ENCODE results near the gene APBA2.

The APBA2 gene

GRCh38 chr15:28896951-28897350, 11.2 kb downstream of the APBA2 start:
- DNase-seq (ENCODE audit: low read depth in 2 of 2): no peak

- no peak for DNase-seq (ENCODE audit: low read depth in 2 of 2)
Observed at GRCh38 chr15:28897861-28898585, 12.2 kb downstream of the APBA2 start.

- no peak for DNase-seq (ENCODE audit: low read depth in 2 of 2)
Observed at GRCh38 chr15:28899061-28899738, 13.4 kb downstream of the APBA2 start.

GRCh38 chr15:28900041-28900891, 14.5 kb downstream of the APBA2 start:
- no peak for DNase-seq (ENCODE audit: low read depth in 2 of 2)

GRCh38 chr15:28900892-28901586, 15.3 kb downstream of the APBA2 start:
- no peak for DNase-seq (ENCODE audit: low read depth in 2 of 2)

- DNase-seq (ENCODE audit: low read depth in 2 of 2): no peak
Observed at GRCh38 chr15:28901587-28901980, 15.8 kb downstream of the APBA2 start.

GRCh38 chr15:28901987-28902745, 16.4 kb downstream of the APBA2 start:
- no peak for DNase-seq (ENCODE audit: low read depth in 2 of 2)

- DNase-seq (ENCODE audit: low read depth in 2 of 2): no peak
Observed at GRCh38 chr15:28902856-28903255, 17.1 kb downstream of the APBA2 start.

GRCh38 chr15:28903555-28903954, 17.8 kb downstream of the APBA2 start:
- DNase-seq (ENCODE audit: low read depth in 2 of 2): no peak

GRCh38 chr15:28904003-28904402, 18.2 kb downstream of the APBA2 start:
- DNase-seq (ENCODE audit: low read depth in 2 of 2): no peak

GRCh38 chr15:28904541-28905315, 19.0 kb downstream of the APBA2 start:
- no peak for DNase-seq (ENCODE audit: low read depth in 2 of 2)

- no peak for DNase-seq (ENCODE audit: low read depth in 2 of 2)
Observed at GRCh38 chr15:28907338-28907960, 21.7 kb downstream of the APBA2 start.

GRCh38 chr15:28909958-28910500, 24.3 kb downstream of the APBA2 start:
- no peak for DNase-seq (ENCODE audit: low read depth in 2 of 2)

- DNase-seq (ENCODE audit: low read depth in 2 of 2): no peak
Observed at GRCh38 chr15:28911310-28911931, 25.6 kb downstream of the APBA2 start.

- DNase-seq (ENCODE audit: low read depth in 2 of 2): no peak
Observed at GRCh38 chr15:28912422-28912821, 26.6 kb downstream of the APBA2 start.

- no peak for DNase-seq (ENCODE audit: low read depth in 2 of 2)
Observed at GRCh38 chr15:28913171-28913765, 27.5 kb downstream of the APBA2 start.

- no peak for DNase-seq (ENCODE audit: low read depth in 2 of 2)
Observed at GRCh38 chr15:28914046-28914445, 28.3 kb downstream of the APBA2 start.

GRCh38 chr15:28914483-28915023, 28.8 kb downstream of the APBA2 start:
- no peak for DNase-seq (ENCODE audit: low read depth in 2 of 2)

Data from stimulated activated CD4-positive, alpha-beta T cell treated with anti-CD3 and anti-CD28 coated beads, Interleukin-1b, Interleukin-23, amount 100 ng/mL, for 4 hours (primary cell).